GM12874 (cell line): ENCODE measurements around the gene DAZAP1.
A peak's percentile ranks its signal among the peaks of the same experiment; 100 is the strongest.

Experiments
- TF ChIP-seq, protein P1 (sequence below): IDR thresholded peaks from 2 replicates; pipeline ENCODE4 v1.5.1; 2011; ENCODE audit warnings: low read depth, mild to moderate bottlenecking, control low read depth, low read length, moderate library complexity; ENCODE audit not compliant: insufficient read depth

DAZAP1 gene

DNA sequence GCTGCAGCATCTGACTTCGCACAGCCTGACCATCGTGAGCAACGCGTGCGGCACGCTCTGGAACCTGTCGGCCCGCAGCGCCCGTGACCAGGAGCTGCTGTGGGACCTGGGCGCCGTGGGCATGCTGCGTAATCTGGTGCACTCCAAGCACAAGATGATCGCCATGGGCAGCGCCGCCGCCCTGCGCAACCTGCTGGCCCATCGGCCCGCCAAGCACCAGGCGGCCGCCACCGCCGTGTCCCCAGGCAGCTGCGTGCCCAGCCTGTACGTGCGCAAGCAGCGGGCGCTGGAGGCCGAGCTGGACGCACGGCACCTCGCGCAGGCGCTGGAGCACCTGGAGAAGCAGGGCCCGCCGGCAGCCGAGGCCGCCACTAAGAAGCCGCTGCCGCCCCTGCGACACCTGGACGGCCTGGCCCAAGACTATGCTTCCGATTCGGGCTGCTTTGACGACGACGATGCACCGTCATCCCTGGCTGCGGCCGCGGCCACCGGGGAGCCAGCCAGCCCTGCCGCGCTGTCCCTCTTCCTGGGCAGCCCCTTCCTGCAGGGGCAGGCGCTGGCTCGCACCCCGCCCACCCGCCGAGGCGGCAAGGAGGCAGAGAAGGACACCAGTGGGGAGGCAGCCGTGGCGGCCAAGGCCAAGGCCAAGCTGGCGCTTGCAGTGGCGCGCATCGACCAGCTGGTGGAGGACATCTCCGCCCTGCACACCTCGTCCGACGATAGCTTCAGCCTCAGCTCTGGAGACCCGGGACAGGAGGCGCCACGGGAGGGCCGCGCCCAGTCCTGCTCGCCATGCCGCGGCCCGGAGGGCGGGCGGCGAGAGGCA, 58.0 kb downstream of the DAZAP1 start:
- TF ChIP-seq, protein P1, sequence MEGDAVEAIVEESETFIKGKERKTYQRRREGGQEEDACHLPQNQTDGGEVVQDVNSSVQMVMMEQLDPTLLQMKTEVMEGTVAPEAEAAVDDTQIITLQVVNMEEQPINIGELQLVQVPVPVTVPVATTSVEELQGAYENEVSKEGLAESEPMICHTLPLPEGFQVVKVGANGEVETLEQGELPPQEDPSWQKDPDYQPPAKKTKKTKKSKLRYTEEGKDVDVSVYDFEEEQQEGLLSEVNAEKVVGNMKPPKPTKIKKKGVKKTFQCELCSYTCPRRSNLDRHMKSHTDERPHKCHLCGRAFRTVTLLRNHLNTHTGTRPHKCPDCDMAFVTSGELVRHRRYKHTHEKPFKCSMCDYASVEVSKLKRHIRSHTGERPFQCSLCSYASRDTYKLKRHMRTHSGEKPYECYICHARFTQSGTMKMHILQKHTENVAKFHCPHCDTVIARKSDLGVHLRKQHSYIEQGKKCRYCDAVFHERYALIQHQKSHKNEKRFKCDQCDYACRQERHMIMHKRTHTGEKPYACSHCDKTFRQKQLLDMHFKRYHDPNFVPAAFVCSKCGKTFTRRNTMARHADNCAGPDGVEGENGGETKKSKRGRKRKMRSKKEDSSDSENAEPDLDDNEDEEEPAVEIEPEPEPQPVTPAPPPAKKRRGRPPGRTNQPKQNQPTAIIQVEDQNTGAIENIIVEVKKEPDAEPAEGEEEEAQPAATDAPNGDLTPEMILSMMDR: 0 out of 2 replicates have a peak, but pooled peaks have one; percentile 21

DNA sequence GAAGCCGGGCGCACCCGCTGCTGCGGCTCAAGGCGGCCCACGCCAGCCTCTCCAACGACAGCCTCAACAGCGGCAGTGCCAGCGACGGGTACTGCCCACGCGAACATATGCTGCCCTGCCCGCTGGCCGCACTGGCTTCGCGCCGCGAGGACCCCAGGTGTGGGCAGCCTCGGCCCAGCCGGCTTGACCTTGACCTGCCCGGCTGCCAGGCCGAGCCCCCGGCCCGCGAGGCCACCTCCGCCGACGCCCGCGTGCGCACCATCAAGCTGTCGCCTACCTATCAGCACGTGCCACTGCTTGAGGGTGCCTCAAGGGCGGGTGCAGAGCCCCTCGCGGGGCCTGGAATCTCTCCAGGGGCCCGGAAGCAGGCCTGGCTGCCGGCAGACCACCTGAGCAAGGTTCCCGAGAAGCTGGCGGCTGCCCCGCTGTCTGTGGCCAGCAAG, 58.7 kb downstream of the DAZAP1 start:
- TF ChIP-seq, protein P1: no peak

DNA sequence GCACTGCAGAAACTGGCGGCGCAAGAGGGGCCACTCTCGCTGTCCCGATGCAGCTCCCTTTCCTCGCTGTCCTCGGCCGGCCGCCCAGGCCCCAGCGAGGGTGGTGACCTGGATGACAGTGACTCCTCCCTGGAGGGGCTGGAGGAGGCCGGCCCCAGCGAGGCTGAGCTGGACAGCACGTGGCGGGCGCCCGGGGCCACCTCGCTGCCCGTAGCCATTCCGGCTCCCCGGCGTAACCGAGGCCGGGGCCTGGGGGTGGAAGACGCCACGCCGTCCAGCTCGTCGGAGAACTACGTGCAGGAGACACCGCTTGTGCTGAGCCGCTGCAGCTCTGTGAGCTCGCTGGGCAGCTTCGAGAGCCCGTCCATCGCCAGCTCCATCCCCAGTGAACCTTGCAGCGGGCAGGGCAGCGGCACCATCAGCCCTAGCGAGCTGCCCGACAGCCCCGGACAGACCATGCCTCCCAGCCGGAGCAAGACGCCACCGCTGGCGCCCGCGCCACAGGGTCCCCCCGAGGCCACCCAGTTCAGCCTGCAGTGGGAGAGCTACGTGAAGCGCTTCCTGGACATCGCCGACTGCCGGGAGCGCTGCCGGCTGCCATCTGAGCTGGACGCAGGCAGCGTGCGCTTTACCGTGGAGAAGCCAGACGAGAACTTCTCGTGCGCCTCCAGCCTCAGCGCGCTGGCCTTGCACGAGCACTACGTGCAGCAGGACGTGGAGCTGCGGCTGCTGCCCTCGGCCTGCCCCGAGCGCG, 59.3 kb downstream of the DAZAP1 start:
- TF ChIP-seq, protein P1: no peak

DNA sequence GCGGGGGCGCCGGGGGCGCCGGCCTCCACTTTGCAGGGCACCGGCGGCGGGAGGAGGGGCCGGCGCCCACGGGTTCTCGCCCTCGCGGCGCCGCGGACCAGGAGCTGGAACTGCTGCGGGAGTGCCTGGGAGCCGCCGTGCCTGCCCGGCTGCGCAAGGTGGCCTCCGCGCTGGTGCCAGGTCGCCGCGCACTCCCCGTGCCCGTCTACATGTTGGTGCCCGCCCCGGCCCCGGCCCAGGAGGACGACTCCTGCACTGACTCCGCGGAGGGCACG, 59.8 kb downstream of the DAZAP1 start:
- TF ChIP-seq, protein P1: no peak

DNA sequence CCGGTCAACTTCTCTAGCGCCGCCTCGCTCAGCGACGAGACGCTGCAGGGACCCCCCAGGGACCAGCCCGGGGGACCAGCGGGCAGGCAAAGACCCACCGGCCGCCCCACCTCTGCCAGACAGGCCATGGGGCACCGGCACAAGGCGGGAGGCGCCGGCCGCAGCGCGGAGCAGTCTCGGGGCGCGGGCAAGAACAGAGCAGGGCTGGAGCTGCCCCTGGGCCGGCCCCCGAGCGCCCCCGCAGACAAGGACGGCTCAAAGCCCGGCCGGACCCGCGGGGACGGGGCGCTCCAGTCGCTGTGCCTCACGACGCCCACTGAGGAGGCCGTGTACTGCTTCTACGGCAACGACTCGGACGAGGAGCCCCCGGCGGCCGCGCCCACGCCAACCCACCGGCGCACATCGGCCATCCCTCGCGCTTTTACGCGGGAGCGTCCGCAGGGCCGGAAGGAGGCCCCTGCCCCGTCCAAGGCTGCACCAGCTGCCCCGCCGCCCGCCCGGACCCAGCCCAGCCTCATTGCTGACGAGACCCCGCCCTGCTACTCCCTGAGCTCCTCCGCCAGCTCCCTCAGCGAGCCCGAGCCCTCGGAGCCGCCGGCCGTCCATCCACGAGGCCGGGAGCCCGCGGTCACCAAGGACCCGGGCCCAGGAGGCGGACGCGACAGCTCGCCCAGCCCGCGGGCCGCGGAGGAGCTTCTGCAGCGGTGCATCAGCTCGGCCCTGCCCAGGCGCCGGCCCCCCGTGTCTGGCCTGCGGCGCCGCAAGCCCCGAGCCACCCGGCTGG, 60.3 kb downstream of the DAZAP1 start:
- TF ChIP-seq, protein P1: no peak

DNA sequence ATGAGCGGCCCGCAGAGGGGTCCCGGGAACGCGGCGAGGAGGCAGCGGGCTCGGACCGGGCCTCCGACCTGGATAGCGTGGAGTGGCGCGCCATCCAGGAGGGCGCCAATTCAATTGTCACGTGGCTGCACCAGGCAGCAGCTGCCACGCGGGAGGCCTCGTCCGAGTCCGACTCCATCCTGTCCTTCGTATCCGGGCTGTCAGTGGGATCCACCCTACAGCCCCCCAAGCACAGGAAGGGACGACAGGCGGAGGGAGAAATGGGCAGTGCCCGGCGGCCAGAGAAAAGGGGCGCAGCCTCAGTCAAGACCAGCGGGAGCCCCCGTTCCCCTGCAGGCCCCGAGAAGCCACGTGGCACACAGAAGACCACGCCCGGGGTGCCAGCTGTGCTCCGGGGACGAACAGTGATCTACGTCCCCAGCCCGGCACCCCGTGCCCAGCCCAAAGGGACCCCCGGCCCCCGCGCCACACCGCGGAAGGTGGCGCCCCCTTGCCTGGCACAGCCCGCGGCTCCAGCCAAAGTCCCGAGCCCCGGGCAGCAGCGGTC, 61.0 kb downstream of the DAZAP1 start:
- TF ChIP-seq, protein P1: no peak

DNA sequence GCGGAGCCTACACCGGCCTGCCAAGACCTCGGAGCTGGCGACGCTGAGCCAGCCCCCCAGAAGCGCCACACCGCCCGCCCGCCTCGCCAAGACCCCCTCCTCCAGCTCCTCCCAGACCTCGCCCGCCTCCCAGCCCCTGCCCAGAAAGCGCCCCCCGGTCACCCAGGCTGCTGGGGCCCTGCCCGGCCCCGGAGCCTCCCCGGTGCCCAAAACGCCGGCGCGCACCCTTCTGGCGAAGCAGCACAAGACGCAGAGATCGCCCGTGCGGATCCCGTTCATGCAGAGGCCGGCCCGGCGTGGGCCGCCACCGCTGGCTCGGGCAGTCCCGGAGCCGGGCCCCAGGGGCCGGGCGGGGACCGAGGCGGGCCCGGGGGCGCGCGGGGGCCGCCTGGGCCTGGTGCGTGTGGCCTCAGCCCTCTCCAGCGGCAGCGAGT, 61.5 kb downstream of the DAZAP1 start:
- TF ChIP-seq, protein P1: 0 out of 2 replicates have a peak, but pooled peaks have one; percentile 5
